K562 (cell line): ENCODE data around the gene GIMAP8. TPM values are rescaled to one million over a fixed set of nuclear protein-coding genes. Genes with fewer than 3 reads are reported as not detected.
A peak's percentile ranks its signal among the peaks of the same experiment; 100 is the strongest.

Experiments
- ATAC-seq: fragments of 200-7000 bp; cut with Tn5 transposase; 3 replicates; pipeline ENCODE4 v1.9.1; 2020; ENCODE audit warnings: moderate library complexity
- BruUV-seq: library from RNA; stranded (reverse); fragments of 400-500 nt; replicated peaks from 2 replicates; lab custom pipeline; 2021; lab: Mats Ljungman, UMichigan
- CTCF ChIA-PET: fragments of 300-600 bp; formaldehyde crosslinking; extraction: SDS; loops from one replicate; lab custom pipeline; 2021; ENCODE audit warnings: low intra/inter-chr PET ratio; lab: Yijun Ruan, JAX
- POLR2A ChIA-PET: fragments of 300-600, 350-650 bp; sonication (Branson Sonifier 250); formaldehyde crosslinking; extraction: SDS; loops from one replicate; lab custom pipeline; 2021; ENCODE audit warnings: antibody characterized with exemption, inconsistent platforms; lab: Yijun Ruan, JAX
- DNase-seq, 4 experiments: peaks; one replicate each; pipeline versions ENCODE4 v3.0.0 to v3.0.0-alpha.2; 2011 to 2018; ENCODE audit warnings: low spot score in 3 of 4, mixed read lengths in 3 of 4; ENCODE audit errors: extremely low read depth in 1 of 4
- FAIRE-seq: peaks from 2 replicates; lab custom pipeline; 2011; peaks lifted over from hg19 to GRCh38; lab: Jason Lieb, UNC
- H2AFZ ChIP-seq: 2 replicates; pipeline ENCODE4 v1.6.0; 2011; ENCODE audit warnings: low read depth, low read length, control low read depth, inconsistent platforms
- H3K27ac ChIP-seq: fragments of 200-600 bp; 3 replicates; pipeline ENCODE4 v1.8.0; 2011; ENCODE audit warnings: low read depth, mild to moderate bottlenecking, control low read depth, inconsistent platforms, low read length, moderate library complexity, mixed read lengths; ENCODE audit errors: extremely low read depth
- H3K27me3 ChIP-seq, 2 experiments: fragments of 300-600 bp in 1 of 2; 2 replicates in 1 of 2; 3 replicates in 1 of 2; pipeline versions ENCODE4 v1.6.0 to v1.8.0; 2011; ENCODE audit warnings: inconsistent platforms in 2 of 2, low read length in 2 of 2, mild to moderate bottlenecking in 1 of 2, mixed read lengths in 1 of 2, moderate library complexity in 1 of 2; ENCODE audit not compliant: control insufficient read depth in 2 of 2, insufficient read depth in 2 of 2
- H3K36me3 ChIP-seq: fragments of 300-600 bp; 3 replicates; pipeline ENCODE4 v1.8.0; 2011; ENCODE audit warnings: mild to moderate bottlenecking, low read length, inconsistent platforms; ENCODE audit not compliant: control insufficient read depth, insufficient read depth
- H3K4me1 ChIP-seq, 2 experiments: fragments of 200-600 bp in 1 of 2; replicated peaks in 1 of 2; 2 replicates in 1 of 2; 3 replicates in 1 of 2; pipeline versions ENCODE4 v1.5.1 to v1.8.0; 2011; ENCODE audit warnings: inconsistent platforms in 2 of 2, low read length in 2 of 2, mild to moderate bottlenecking in 1 of 2, mixed read lengths in 1 of 2, moderate library complexity in 1 of 2; ENCODE audit not compliant: control insufficient read depth in 2 of 2, insufficient read depth in 2 of 2
- H3K4me2 ChIP-seq: 2 replicates; pipeline ENCODE4 v1.6.1; 2011; ENCODE audit warnings: low read length, control low read depth, inconsistent platforms, mixed read lengths; ENCODE audit not compliant: insufficient read depth
- H3K4me3 ChIP-seq: fragments of 200-600 bp; sonication (generic), shearing (Covaris generic); 2 replicates; pipeline ENCODE4 v1.5.1; 2016; ENCODE audit warnings: control low read depth, inconsistent platforms
- H3K79me2 ChIP-seq: fragments of 200-600 bp; 3 replicates; pipeline ENCODE4 v1.8.0; 2011; ENCODE audit warnings: low read length, inconsistent platforms; ENCODE audit not compliant: control insufficient read depth, insufficient read depth
- H3K9ac ChIP-seq, 2 experiments: 2 replicates each; pipeline versions ENCODE4 v1.6.0 to v1.6.1; 2011; ENCODE audit warnings: low read depth in 2 of 2, low read length in 2 of 2, control low read depth in 1 of 2, inconsistent platforms in 1 of 2, mild to moderate bottlenecking in 1 of 2, mixed read lengths in 1 of 2; ENCODE audit not compliant: insufficient read depth in 1 of 2
- H3K9me1 ChIP-seq: one replicate; pipeline ENCODE4 v1.6.0; 2011; ENCODE audit warnings: inconsistent platforms, mild to moderate bottlenecking, low read length, moderate library complexity; ENCODE audit not compliant: control insufficient read depth, insufficient read depth
- H3K9me3 ChIP-seq: replicated peaks from 2 replicates; pipeline ENCODE4 v1.5.1; 2011; ENCODE audit warnings: low read depth, low read length, inconsistent platforms; ENCODE audit not compliant: control insufficient read depth, insufficient read depth
- H4K20me1 ChIP-seq: replicated peaks from 2 replicates; pipeline ENCODE4 v1.6.1; 2011; ENCODE audit warnings: low read length, inconsistent platforms, mixed read lengths; ENCODE audit not compliant: control insufficient read depth, insufficient read depth
- HMG20A ChIP-seq: fragments of 450-650 bp; formaldehyde crosslinking; conservative IDR thresholded peaks from 2 replicates; pipeline ENCODE4 v1.4.0; 2020; ENCODE audit warnings: mild to moderate bottlenecking, mixed read lengths
- ILK ChIP-seq: fragments of 450-650 bp; IDR thresholded peaks from 2 replicates; pipeline ENCODE4 v1.6.1; 2016; ENCODE audit warnings: missing genetic modification characterization, low read depth, mild to moderate bottlenecking, missing compliant biosample characterization, moderate library complexity, borderline replicate concordance
- MIER1 ChIP-seq: fragments of 450-650 bp; IDR thresholded peaks from 2 replicates; pipeline ENCODE4 v1.6.1; 2016; ENCODE audit warnings: antibody characterized with exemption, mild to moderate bottlenecking, low read depth
- NFATC3 ChIP-seq: fragments of 450-650 bp; IDR thresholded peaks from 2 replicates; pipeline ENCODE4 v1.6.1; 2017; ENCODE audit warnings: mild to moderate bottlenecking
- PTRF ChIP-seq: fragments of 450-650 bp; IDR thresholded peaks from 2 replicates; pipeline ENCODE4 v1.6.1; 2016; ENCODE audit warnings: mild to moderate bottlenecking, missing genetic modification characterization, missing compliant biosample characterization
- SIN3A ChIP-seq, 2 experiments: fragments of 150-350 bp in 1 of 2; IDR thresholded peaks; 2 replicates each; pipeline ENCODE4 v1.6.1; 2011 to 2016; ENCODE audit warnings: borderline replicate concordance in 2 of 2, low read depth in 2 of 2, low read length in 2 of 2, mild to moderate bottlenecking in 2 of 2, moderate library complexity in 2 of 2; ENCODE audit not compliant: control insufficient read depth in 1 of 2
- ZNF121 ChIP-seq: sonication (generic); formaldehyde crosslinking; conservative IDR thresholded peaks from 2 replicates; pipeline ENCODE4 v1.8.0; 2022; ENCODE audit warnings: missing genetic modification reagents
- WGBS: fragments of 100-300 bp; shearing (Covaris generic); methylation state at CpG from one replicate; pipeline ENCODE4 v1.1.6; 2016; ENCODE audit warnings: low coverage, mixed read lengths; ENCODE audit not compliant: insufficient coverage; ENCODE audit errors: missing lambda C conversion rate; 5-methylcytosine and 5-hydroxymethylcytosine counted together
- in situ Hi-C: fragments of 300-500 bp; cut with MboI; formaldehyde crosslinking; loops from 4 replicates; pipeline ENCODE4 v1.15.0; 2018; ENCODE audit warnings: inconsistent platforms, mixed read lengths
- intact Hi-C: fragments of 100-400 bp; cut with micrococcal nuclease; formaldehyde crosslinking; loops from 2 replicates; pipeline ENCODE4 v1.14.2; 2022
- polyA plus RNA-seq, 8 experiments: library from polyadenylated mRNA; depleted of rRNA in 4 of 8; stranded (reverse) in 5 of 8; unstranded in 3 of 8; fragments of >200 nt; fragmentation: Nextera tagmentation in 2 of 8; fragmentation: Illumina TruSeq in 1 of 8; extraction: Ambion mirVana in 2 of 8; extraction: Trizol in 1 of 8; gene quantifications; 2 replicates each; pipeline versions ENCODE4 v1.2.1 to v1.2.3, GENCODE V29; 2011 to 2014; ENCODE audit warnings: inconsistent platforms in 1 of 8, missing spikeins in 1 of 8
- total RNA-seq, 7 experiments: library from RNA; depleted of rRNA in 6 of 7; stranded (reverse); fragments of >200 nt in 6 of 7; fragmentation: Illumina TruSeq in 2 of 7; extraction: Trizol in 2 of 7; gene quantifications; 2 replicates each; pipeline versions ENCODE4 v1.2.1 to v1.2.3, GENCODE V29; 2011 to 2021; ENCODE audit warnings: low replicate concordance in 1 of 7
- TF ChIP-seq, protein P1 (sequence below): fragments of 250-450 bp; sonication (Bioruptor Pico); IDR thresholded peaks from 2 replicates; pipeline ENCODE4 v1.5.0; 2020; ENCODE audit warnings: mild to moderate bottlenecking
- TF ChIP-seq, protein P2 (sequence below): fragments of 200-400 bp; formaldehyde crosslinking; IDR thresholded peaks from 2 replicates; pipeline ENCODE4 v1.6.1; 2017; ENCODE audit warnings: mild to moderate bottlenecking, low read depth, low read length, moderate library complexity
- TF ChIP-seq, protein P3 (sequence below), 2 experiments: fragments of 450-650 bp; conservative IDR thresholded peaks; 2 replicates each; pipeline ENCODE4 v1.6.1; 2017; ENCODE audit warnings: mild to moderate bottlenecking in 2 of 2, moderate library complexity in 2 of 2
- TF ChIP-seq, protein P4 (sequence below): fragments of 450-650 bp; IDR thresholded peaks from 2 replicates; pipeline ENCODE4 v1.6.1; 2016; ENCODE audit warnings: antibody characterized with exemption

Gene GIMAP8
- total and polyA plus RNA-seq, 9 of the 15 experiments (the other 6 are each of a cell fraction or from before 2014, with no cell fraction given), result not detected

DNA sequence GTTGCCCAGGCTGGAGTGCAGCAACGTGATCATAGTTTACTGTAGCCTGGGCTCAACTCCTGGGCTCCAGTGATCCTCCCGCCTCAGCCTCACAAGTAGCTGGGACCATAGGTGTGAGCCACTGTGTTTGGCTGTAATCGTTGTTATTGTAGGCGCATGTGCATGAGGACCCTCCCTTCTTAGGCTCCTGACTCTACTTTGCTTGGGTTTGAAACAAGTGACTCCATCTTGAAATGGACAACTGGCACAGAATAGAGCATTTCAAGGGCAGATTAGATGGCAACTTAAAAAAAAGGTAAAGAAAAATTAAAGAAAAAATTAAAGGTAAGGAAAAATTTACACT is 15.4 kb upstream of the GIMAP8 start (continued):
- TF ChIP-seq, protein P1, sequence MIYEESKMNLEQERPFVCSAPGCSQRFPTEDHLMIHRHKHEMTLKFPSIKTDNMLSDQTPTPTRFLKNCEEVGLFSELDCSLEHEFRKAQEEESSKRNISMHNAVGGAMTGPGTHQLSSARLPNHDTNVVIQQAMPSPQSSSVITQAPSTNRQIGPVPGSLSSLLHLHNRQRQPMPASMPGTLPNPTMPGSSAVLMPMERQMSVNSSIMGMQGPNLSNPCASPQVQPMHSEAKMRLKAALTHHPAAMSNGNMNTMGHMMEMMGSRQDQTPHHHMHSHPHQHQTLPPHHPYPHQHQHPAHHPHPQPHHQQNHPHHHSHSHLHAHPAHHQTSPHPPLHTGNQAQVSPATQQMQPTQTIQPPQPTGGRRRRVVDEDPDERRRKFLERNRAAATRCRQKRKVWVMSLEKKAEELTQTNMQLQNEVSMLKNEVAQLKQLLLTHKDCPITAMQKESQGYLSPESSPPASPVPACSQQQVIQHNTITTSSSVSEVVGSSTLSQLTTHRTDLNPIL (CRISPR knock-in tag), result 0 out of 2 replicates have a peak, but pooled peaks have one; percentile 13
- TF ChIP-seq SIN3A (IDR thresholded peaks at IDR 0.05; ENCODE audit: borderline replicate concordance in 2 of 2, control insufficient read depth in 1 of 2, low read depth in 2 of 2, low read length in 2 of 2), result no peak
- TF ChIP-seq MIER1, result no peak
- TF ChIP-seq ILK (tag), result peak; percentile 42; the same call in 1 of the 2 replicates
- TF ChIP-seq PTRF (tag), result 0 out of 2 replicates have a peak, but pooled peaks have one; percentile 37
- peak; percentile 51 for TF ChIP-seq ZNF121 (CRISPR knock-in tag)
- TF ChIP-seq, all 486 proteins: peak for 13

DNA sequence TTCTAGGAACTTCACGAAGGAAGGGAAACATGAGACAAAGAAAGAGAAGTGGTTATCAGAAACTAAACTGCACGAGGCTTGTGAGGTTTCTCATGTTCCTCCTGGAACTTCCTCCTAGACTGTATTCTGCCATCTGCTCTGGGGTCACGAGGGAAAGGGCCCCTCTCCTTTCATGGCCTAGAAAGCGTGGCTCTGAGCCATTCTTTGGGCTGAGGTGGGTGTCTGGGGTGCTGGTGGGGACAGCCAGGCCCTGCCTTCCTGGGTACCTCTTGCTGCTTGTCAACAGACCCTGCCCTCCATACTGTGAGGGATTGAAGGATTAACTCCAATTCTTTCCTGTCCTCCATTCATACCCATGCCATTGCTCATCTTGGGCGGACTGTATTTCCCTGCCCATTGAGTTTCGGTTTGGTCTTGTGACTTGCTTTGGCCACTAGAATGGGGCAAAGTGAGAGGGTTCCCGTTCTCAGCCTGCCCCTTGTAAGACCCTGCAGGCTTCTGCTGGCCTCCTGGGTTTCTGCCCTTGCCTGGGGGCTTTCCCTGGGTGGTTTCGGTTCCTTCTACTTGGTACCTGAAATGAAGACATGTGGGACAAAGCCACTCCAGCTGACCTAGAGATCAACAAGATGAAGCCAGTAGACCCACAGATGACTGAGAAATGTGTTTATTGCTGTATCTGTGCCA is 14.9 kb upstream of the GIMAP8 start:
- peaks cover 13 to 32% of the 10 kb centered on the region in 2 experiments for H3K4me1 ChIP-seq
- ChIA-PET POLR2A (no interaction called here), CTCF (interaction anchor here (0.6 kb wide), 1 partner anchor 841 kb away, joined by 6 read pairs; no protein-coding TSS in a partner anchor)
- DNase-seq (no peak), ATAC-seq (no peak), FAIRE-seq (no peak)
- H3K27ac ChIP-seq, result no peak overlapping the region
- H3K79me2 ChIP-seq, result no peaks in the 10 kb centered on the region
- H3K9ac ChIP-seq, result no peak overlapping the region
- H3K27me3 ChIP-seq, result no peaks in the 10 kb centered on the region
- intact Hi-C loops, result no loop called here
- WGBS, result 33% methylated on average over 8 of the region's 8 CpGs
- peak overlapping the region; percentile 65 for H2AFZ ChIP-seq
- no peak overlapping the region for H3K4me2 ChIP-seq
- in situ Hi-C loops, result no loop called here
- H3K9me3 ChIP-seq, result no peaks in the 10 kb centered on the region
- no peaks in the 10 kb centered on the region for H3K9me1 ChIP-seq
- no peak overlapping the region for H3K4me3 ChIP-seq
- BruUV-seq, result no TSS peak
- H4K20me1 ChIP-seq, result no peaks in the 10 kb centered on the region
- no peaks in the 10 kb centered on the region for H3K36me3 ChIP-seq
- TF ChIP-seq, protein P2, sequence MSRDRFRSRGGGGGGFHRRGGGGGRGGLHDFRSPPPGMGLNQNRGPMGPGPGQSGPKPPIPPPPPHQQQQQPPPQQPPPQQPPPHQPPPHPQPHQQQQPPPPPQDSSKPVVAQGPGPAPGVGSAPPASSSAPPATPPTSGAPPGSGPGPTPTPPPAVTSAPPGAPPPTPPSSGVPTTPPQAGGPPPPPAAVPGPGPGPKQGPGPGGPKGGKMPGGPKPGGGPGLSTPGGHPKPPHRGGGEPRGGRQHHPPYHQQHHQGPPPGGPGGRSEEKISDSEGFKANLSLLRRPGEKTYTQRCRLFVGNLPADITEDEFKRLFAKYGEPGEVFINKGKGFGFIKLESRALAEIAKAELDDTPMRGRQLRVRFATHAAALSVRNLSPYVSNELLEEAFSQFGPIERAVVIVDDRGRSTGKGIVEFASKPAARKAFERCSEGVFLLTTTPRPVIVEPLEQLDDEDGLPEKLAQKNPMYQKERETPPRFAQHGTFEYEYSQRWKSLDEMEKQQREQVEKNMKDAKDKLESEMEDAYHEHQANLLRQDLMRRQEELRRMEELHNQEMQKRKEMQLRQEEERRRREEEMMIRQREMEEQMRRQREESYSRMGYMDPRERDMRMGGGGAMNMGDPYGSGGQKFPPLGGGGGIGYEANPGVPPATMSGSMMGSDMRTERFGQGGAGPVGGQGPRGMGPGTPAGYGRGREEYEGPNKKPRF, result no peak
- TF ChIP-seq, protein P3, sequence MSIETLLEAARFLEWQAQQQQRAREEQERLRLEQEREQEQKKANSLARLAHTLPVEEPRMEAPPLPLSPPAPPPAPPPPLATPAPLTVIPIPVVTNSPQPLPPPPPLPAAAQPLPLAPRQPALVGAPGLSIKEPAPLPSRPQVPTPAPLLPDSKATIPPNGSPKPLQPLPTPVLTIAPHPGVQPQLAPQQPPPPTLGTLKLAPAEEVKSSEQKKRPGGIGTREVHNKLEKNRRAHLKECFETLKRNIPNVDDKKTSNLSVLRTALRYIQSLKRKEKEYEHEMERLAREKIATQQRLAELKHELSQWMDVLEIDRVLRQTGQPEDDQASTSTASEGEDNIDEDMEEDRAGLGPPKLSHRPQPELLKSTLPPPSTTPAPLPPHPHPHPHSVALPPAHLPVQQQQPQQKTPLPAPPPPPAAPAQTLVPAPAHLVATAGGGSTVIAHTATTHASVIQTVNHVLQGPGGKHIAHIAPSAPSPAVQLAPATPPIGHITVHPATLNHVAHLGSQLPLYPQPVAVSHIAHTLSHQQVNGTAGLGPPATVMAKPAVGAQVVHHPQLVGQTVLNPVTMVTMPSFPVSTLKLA (conservative IDR thresholded peaks at IDR 0.05), result no peak
- TF ChIP-seq, protein P4, sequence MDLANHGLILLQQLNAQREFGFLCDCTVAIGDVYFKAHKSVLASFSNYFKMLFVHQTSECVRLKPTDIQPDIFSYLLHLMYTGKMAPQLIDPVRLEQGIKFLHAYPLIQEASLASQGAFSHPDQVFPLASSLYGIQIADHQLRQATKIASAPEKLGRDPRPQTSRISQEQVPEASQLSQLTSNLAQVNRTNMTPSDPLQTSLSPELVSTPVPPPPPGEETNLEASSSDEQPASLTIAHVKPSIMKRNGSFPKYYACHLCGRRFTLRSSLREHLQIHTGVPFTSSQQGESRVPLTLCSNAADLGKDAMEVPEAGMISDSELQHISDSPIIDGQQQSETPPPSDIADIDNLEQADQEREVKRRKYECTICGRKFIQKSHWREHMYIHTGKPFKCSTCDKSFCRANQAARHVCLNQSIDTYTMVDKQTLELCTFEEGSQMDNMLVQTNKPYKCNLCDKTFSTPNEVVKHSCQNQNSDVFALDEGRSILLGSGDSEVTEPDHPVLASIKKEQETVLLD, result no peak
- TF ChIP-seq NFATC3, result no peak
- TF ChIP-seq HMG20A (CRISPR knock-in tag), result no peak
